A172 (cell line): ENCODE results near the gene KIF13A. TPM values are rescaled to one million over a fixed set of nuclear protein-coding genes. Genes with fewer than 3 reads are reported as not detected.
"Not testable (repeated sequence)": the region's sequence is repeated elsewhere in the genome, so short reads cannot be mapped to it uniquely, and the experiment has no call there.

Source experiments
- DNase-seq: peaks from one replicate; pipeline ENCODE4 v3.0.0-alpha.2; 2015; ENCODE audit warnings: low spot score
- total RNA-seq: library from RNA; depleted of rRNA; stranded (reverse); fragments of >200 nt; shearing (Covaris generic); gene quantifications from 2 replicates; pipeline ENCODE4 v1.2.3, GENCODE V29; 2014

The KIF13A gene
- total RNA-seq, 1 experiment from 2014 or later = 25.9 TPM

GRCh38 chr6:17968876-17969275, 18.6 kb downstream of the KIF13A start:
- no peak for DNase-seq

DNA sequence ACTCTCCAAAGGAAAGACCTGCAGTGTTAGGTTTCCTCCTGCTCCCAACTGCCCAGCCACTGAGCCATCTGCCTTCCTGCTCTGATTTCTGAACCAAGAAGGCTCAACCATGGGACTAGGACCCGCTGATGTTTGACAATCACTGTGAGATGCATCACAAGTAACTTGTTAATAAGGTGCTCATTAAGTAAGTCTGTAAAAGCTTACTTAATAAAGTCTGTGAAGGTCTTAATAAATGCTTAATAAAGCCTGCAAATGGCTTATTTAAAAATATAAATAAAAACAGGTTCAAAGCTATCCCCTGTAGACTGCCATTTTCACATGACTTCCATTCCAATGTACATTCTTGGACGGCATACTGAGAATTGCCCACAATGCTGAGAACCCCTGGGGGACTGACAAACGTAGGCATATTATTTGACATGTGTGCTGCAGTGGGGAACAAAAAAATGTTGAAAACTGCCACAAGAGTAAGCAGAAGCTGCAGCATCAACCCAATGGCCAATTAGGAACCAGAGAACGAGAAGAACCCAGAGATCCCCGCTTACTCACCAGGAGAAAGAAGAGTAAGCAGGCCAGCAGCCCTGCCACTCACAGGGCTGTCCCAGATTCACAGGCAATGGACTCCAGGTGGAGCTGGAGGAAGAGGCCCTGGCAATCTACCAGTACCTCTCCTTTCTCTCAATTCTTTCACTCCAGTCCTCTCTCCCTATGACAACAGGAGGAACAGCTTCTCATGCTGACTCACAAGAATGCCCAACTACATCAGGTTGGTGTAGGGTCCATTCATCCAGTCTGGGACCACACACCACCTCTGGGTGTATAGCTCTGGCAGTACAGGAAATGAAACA, 19.5 kb downstream of the KIF13A start:
- peak; percentile 38 for DNase-seq

GRCh38 chr6:17966451-17966850, 21.0 kb downstream of the KIF13A start:
- no peak for DNase-seq

- DNase-seq = peak; percentile 71
Observed at GRCh38 chr6:17965397-17965796, 22.0 kb downstream of the KIF13A start.

DNA sequence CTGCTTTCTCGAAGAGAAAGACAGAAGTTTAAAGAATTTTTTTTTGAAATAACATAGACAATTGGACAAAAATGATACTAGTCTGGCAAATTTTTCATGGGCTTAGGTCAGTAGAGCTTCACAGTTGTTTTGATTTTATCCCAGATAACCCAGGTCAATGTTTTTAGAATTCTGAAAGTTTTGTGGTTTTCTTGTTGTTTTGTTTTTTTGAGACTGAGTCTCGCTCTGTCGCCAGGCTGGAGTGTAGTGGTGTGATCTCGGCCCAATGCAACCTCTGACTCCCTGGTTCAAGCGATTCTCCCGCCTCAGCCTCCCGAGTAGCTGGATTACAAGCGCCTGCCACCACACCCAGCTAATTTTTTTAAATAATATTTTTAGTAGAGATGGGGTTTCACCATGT, 22.8 kb downstream of the KIF13A start:
- DNase-seq = no peak

GRCh38 chr6:17962436-17963031, 24.9 kb downstream of the KIF13A start:
- peak; percentile 96 for DNase-seq

DNA sequence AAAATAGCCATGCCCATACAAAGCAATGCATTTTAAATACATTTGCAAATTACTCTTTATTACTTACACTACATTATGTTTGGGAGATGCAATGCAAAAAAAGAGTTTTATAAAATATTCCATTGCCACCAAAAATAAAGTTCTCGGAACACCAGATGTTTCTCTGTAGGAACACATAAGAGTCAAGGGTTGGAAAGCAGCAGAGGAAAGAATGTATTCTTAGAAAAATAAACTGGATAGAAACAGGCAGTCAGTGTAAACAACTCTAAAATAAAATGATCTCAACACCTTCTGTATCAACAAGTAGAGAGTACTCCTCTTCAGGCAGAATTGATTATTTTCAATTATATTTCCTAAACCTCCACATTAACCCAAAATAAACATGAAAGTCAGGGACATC, 28.1 kb downstream of the KIF13A start:
- no peak for DNase-seq

- DNase-seq = no peak
Observed at GRCh38 chr6:17957904-17958620, 29.4 kb downstream of the KIF13A start.

DNA sequence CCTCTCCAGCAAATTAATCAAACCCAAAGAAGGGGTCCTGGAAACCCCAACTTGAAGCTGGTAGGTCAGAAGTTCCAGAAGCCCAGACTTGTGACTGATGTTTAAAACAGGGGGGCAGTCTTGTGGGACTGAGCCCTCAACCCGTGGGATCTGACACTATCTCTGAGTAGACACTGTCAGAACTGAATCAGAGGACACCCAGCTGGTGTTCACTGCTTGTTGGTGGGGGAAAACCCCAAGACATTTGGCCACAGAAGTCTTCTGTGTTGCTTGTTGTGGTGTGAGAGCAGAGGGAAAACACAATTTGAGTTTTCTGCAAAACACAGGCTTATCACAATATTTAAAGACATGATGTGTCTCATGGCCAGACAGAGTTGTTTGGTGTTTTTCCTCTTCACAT, 29.9 kb downstream of the KIF13A start:
- DNase-seq = no peak

- no peak for DNase-seq
Observed at GRCh38 chr6:17957086-17957485, 30.3 kb downstream of the KIF13A start.

GRCh38 chr6:17950095-17950494, 37.3 kb downstream of the KIF13A start:
- DNase-seq = no peak

DNA sequence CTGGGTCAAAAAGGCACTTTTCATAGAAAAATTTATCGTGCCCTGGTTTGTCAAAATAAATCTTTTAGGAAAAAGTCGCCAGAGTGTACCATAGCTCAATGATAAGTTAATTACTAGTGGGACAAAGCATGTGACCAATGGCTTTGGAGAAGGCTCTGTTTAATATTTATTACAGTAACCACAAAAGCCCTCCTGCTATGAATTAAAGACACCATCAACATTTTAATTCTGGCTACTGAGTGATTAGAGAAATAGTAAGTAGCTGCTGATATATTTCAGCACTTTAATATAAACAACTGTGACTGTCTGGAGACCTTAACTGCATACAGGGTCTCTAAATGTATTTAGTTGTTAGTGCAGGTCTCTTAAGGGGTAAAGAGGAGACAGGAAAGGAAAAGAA, 38.3 kb downstream of the KIF13A start:
- no peak for DNase-seq

GRCh38 chr6:17948725-17949124, 38.7 kb downstream of the KIF13A start:
- DNase-seq = no peak

- DNase-seq = not testable (repeated sequence)
Observed at GRCh38 chr6:17947574-17947973, 39.9 kb downstream of the KIF13A start.

GRCh38 chr6:17945575-17945974, 41.9 kb downstream of the KIF13A start:
- DNase-seq = no peak

GRCh38 chr6:17945111-17945510, 42.3 kb downstream of the KIF13A start:
- no peak for DNase-seq

GRCh38 chr6:17941318-17941717, 46.1 kb downstream of the KIF13A start:
- no peak for DNase-seq

DNA sequence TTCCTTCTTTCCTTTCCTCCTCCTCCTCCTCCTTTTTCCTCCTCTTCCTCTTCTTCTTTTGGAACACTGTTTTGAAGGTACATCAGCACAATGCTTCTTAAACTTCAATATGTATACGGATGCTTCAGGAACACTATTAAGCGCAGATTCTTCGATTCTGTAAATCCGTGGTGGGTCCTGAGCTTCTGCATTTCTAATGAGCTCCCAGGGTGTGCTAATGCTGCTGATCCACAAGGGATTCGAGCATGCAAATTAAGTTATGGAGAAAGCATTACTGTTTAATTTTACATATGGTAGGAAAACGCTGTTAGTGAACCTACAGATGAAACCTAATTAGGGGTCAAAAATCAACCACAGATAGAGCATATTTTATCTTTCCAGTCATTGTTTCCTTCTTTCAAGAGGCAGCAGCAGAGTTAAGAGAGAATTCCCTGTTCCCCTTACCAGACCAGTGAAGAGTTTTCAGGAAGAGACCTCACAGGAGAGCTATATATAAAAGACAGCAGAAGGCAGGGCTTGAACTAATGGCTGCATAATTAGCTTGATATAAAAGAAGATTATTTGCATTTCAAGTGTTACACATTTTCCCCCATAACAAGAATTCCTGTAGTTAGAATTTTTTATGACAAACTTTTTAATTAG, 47.2 kb downstream of the KIF13A start:
- no peak for DNase-seq

- no peak for DNase-seq
Observed at GRCh38 chr6:17938901-17939300, 48.5 kb downstream of the KIF13A start.

GRCh38 chr6:17935188-17936149, 52.0 kb downstream of the KIF13A start:
- DNase-seq = no peak

GRCh38 chr6:17933716-17934115, 53.7 kb downstream of the KIF13A start:
- DNase-seq = no peak
